Measurements from ENCODE around the gene ITM2C.

DNA sequence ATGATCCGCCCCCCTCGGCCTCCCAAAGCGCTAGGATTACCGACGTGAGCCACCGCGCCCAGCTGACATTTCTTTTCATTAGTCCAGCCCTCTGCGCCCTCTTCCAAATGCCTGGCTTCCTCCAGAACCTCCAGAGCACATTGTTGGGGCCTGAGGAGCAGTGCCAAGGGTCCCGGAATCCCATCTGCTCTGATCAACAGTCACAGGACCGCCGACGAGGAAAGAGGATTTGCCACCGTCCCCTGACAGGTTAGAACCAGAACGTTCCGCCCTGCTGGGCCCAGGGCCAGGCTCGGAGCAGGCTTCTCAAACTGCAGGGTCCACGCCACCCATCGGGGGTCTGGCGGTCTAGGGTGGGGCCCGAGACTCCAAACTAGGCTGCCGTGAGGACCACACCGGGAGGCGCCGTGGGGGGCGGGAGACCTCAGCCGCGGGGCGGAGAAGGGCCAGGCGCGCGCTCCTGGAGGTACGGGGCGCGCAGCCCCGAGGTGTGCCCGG, 36.9 kb upstream of the ITM2C start:
- TF ChIP-seq CTCF (conservative IDR thresholded peaks at IDR 0.05) (no peak), ZFX (IDR thresholded peaks at IDR 0.05) (no peak)
